GOT3 (cell line): ENCODE results near the gene TBC1D22A.
"Not testable (repeated sequence)": the region's sequence is repeated elsewhere in the genome, so short reads cannot be mapped to it uniquely, and the experiment has no call there.

Experiments used
- DNase-seq: peaks from one replicate; lab custom pipeline; 2025; ENCODE audit warnings: mixed read lengths; lab: John Stamatoyannopoulos, UW

Gene TBC1D22A

GRCh38 chr22:47102648-47103047 lies 340.2 kb downstream of the TBC1D22A start:
- no peak for DNase-seq

- no peak for DNase-seq
Observed at GRCh38 chr22:47105085-47105484, 342.6 kb downstream of the TBC1D22A start.

GRCh38 chr22:47106806-47107205 lies 344.4 kb downstream of the TBC1D22A start:
- DNase-seq: no peak

GRCh38 chr22:47107431-47107830 lies 345.0 kb downstream of the TBC1D22A start:
- DNase-seq: no peak

- no peak for DNase-seq
Observed at GRCh38 chr22:47110817-47111443, 348.5 kb downstream of the TBC1D22A start.

- DNase-seq: no peak
Observed at GRCh38 chr22:47111626-47112581, 349.5 kb downstream of the TBC1D22A start.

- DNase-seq: no peak
Observed at GRCh38 chr22:47112582-47112965, 350.1 kb downstream of the TBC1D22A start.

GRCh38 chr22:47112994-47113852 lies 350.8 kb downstream of the TBC1D22A start:
- no peak for DNase-seq

GRCh38 chr22:47113853-47114415 lies 351.5 kb downstream of the TBC1D22A start:
- no peak for DNase-seq

GRCh38 chr22:47114813-47115517 lies 352.5 kb downstream of the TBC1D22A start:
- no peak for DNase-seq

- no peak for DNase-seq
Observed at GRCh38 chr22:47115518-47115890, 353.1 kb downstream of the TBC1D22A start.

GRCh38 chr22:47115921-47116320 lies 353.5 kb downstream of the TBC1D22A start:
- no peak for DNase-seq

- DNase-seq: no peak
Observed at GRCh38 chr22:47116426-47117341, 354.2 kb downstream of the TBC1D22A start.

GRCh38 chr22:47117442-47117841 lies 355.0 kb downstream of the TBC1D22A start:
- not testable (repeated sequence) for DNase-seq

GRCh38 chr22:47119181-47119580 lies 356.7 kb downstream of the TBC1D22A start:
- DNase-seq: no peak

- DNase-seq: no peak
Observed at GRCh38 chr22:47120399-47120798, 357.9 kb downstream of the TBC1D22A start.

- DNase-seq: no peak
Observed at GRCh38 chr22:47121791-47122190, 359.3 kb downstream of the TBC1D22A start.

- DNase-seq: no peak
Observed at GRCh38 chr22:47122441-47123000, 360.1 kb downstream of the TBC1D22A start.

GRCh38 chr22:47123006-47123826 lies 360.8 kb downstream of the TBC1D22A start:
- DNase-seq: no peak
